Ovary (tissue), 9 donors: ENCODE data around the gene TMEM117. TPM values are rescaled to one million over a fixed set of nuclear protein-coding genes. Genes with fewer than 3 reads are reported as not detected.

Source experiments
- DNase-seq, 5 donors: peaks; one replicate each; pipeline ENCODE4 v3.0.0-alpha.2; 2019 to 2020
- H3K27ac ChIP-seq, 2 donors: fragments of 200-600 bp; one replicate each; pipeline versions ENCODE4 v1.5.1 to v1.8.0; 2019 to 2022
- H3K27me3 ChIP-seq: fragments of 200-600 bp; one replicate; pipeline ENCODE4 v1.8.0; 2022
- H3K36me3 ChIP-seq: fragments of 200-600 bp; sonication (generic); one replicate; pipeline ENCODE4 v1.5.1; 2019
- H3K4me1 ChIP-seq: one replicate; pipeline ENCODE4 v1.8.1; 2013; ENCODE audit warnings: mild to moderate bottlenecking, moderate library complexity; ENCODE audit not compliant: insufficient read depth
- H3K4me3 ChIP-seq: fragments of 200-600 bp; sonication (generic); one replicate; pipeline ENCODE4 v1.5.1; 2017
- H3K9me3 ChIP-seq, 2 donors: fragments of 200-600 bp in 1 of 2; sonication (generic) in 1 of 2; one replicate each; pipeline versions ENCODE4 v1.5.1 to v1.8.1; 2013 to 2019; ENCODE audit warnings: mild to moderate bottlenecking in 1 of 2, moderate library complexity in 1 of 2
- EP300 ChIP-seq: sonication (generic); formaldehyde crosslinking; IDR thresholded peaks from one replicate; pipeline ENCODE4 v1.6.1; 2017; ENCODE audit warnings: antibody characterized with exemption
- POLR2A ChIP-seq: fragments of 450-650 bp; IDR thresholded peaks from one replicate; pipeline ENCODE4 v1.6.1; 2017; ENCODE audit warnings: antibody characterized with exemption, mild to moderate bottlenecking, moderate library complexity
- WGBS, 3 donors: extraction: QIAGEN DNeasy Blood & Tissue Kit in 1 of 3; methylation state at CpG; one replicate each; pipeline versions ENCODE4 v1.1.5 to v1.1.7; 2013 to 2017; 5-methylcytosine and 5-hydroxymethylcytosine counted together
- intact Hi-C, 4 donors: fragments of 100-400 bp; cut with DNase I; formaldehyde crosslinking; loops; one replicate each; pipeline versions ENCODE4 v1.11.0 to v1.15.1; 2022 to 2023
- polyA plus RNA-seq, 2 donors: library from polyadenylated mRNA; stranded (reverse); fragments of 200-250 nt in 1 of 2; fragments of 350-450 nt in 1 of 2; fragmentation: Illumina TruSeq in 1 of 2; extraction: RNeasy Lipid Tissue Mini Kit (QIAGEN cat#74804) in 1 of 2; gene quantifications; one replicate each; pipeline ENCODE4 v1.2.3, GENCODE V29; 2013 to 2014
- total RNA-seq, 7 donors: library from RNA; depleted of rRNA in 2 of 7; stranded (reverse); fragments of >200 nt in 2 of 7; fragmentation: NEBNext Ultra II Directional in 3 of 7; extraction: Animal tissue kit (Norgen Biotek cat#: 25700) in 3 of 7; gene quantifications; one replicate each; pipeline versions ENCODE4 v1.1.0 to v1.2.4, GENCODE V29; 2016 to 2023
- TF ChIP-seq, protein P1 (sequence below), 3 donors: fragments of 450-650 bp in 2 of 3; fragments of 200-600 bp in 1 of 3; IDR thresholded peaks; one replicate each; pipeline versions ENCODE4 v1.5.1 to v1.8.0; 2016 to 2022; ENCODE audit warnings: antibody characterized with exemption in 3 of 3, mild to moderate bottlenecking in 1 of 3
- donor health status: DM: no; HTN: no; CAD: no; lungs with moderate emphysema.
- donor health status: DM: no; HTN: no; CAD: no.
- donor health status: Bipolar disorder and iron deficiency.
- donor health status: DM: yes; HTN: yes; CAD: no.
- donor health status: DM: no; HTN: no; CAD: no.
- donor health status: DM: yes; HTN: yes; CAD: no.

Gene TMEM117
- total and polyA plus RNA-seq, 9 donors: 3.5 to 19.3 (median 6.3) TPM

DNA sequence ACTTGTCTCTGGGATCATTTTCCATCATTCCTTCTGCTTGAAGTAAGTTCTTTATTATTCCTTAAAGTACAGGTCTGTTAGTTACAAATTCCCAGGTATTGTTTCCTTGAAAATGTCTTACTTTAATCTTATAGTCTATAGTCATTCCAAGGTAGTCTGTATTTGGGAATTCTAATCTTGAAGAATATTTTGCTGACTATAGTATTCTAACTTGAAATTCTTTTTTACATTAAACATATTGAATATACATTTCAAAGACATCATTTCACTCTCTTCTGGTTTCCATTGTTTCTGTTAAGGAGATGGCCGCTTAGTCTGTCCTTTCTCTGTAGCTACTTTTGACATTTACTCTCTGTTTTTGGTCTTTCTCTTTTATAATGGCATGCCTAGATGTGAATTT is 399.8 kb downstream of the TMEM117 start:
- no peaks in the 10 kb centered on the region for H3K27me3 ChIP-seq
- no peaks in the 10 kb centered on the region for H3K36me3 ChIP-seq
- no peak for DNase-seq
- H3K27ac ChIP-seq: no peak overlapping the region
- H3K4me1 ChIP-seq: no peaks in the 10 kb centered on the region
- no peak overlapping the region for H3K4me3 ChIP-seq
- 96 to 100% (median 98%) methylated on average over 1 of the region's 1 CpG for WGBS, 3 donors
- TF ChIP-seq EP300: no peak
- TF ChIP-seq POLR2A: no peak
- TF ChIP-seq, protein P1, sequence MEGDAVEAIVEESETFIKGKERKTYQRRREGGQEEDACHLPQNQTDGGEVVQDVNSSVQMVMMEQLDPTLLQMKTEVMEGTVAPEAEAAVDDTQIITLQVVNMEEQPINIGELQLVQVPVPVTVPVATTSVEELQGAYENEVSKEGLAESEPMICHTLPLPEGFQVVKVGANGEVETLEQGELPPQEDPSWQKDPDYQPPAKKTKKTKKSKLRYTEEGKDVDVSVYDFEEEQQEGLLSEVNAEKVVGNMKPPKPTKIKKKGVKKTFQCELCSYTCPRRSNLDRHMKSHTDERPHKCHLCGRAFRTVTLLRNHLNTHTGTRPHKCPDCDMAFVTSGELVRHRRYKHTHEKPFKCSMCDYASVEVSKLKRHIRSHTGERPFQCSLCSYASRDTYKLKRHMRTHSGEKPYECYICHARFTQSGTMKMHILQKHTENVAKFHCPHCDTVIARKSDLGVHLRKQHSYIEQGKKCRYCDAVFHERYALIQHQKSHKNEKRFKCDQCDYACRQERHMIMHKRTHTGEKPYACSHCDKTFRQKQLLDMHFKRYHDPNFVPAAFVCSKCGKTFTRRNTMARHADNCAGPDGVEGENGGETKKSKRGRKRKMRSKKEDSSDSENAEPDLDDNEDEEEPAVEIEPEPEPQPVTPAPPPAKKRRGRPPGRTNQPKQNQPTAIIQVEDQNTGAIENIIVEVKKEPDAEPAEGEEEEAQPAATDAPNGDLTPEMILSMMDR (IDR thresholded peaks at IDR 0.05): no peak
- no peaks in the 10 kb centered on the region for H3K9me3 ChIP-seq
- intact Hi-C loops: no loop called here

DNA sequence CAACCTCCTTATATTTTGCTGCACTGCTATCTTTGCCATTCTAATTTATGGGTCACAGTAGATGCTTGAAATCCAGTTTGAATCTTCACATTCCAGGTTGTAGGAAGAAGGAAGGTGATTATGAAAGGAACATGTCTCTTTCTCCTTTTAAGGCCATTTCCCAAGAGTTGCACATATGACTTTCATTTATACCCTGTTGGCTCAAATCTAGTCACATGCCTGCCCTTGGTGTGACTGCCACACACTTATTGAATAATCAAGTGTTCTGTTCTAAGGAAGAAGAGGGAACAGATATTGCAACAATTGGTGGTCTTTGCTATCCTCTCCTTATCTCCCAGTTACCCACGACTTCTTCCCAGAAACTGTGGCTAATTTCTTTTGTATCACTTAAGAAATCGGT is 404.3 kb downstream of the TMEM117 start:
- H3K4me3 ChIP-seq: no peak overlapping the region
- WGBS, 3 donors: 80 to 82% (median 81%) methylated on average over 2 of the region's 2 CpGs
- intact Hi-C loops: no loop called here
- H3K9me3 ChIP-seq: no peaks in the 10 kb centered on the region
- H3K4me1 ChIP-seq: no peaks in the 10 kb centered on the region
- DNase-seq: no peak
- no peak overlapping the region for H3K27ac ChIP-seq
- TF ChIP-seq, protein P1 (IDR thresholded peaks at IDR 0.05): no peak
- no peak for TF ChIP-seq EP300
- TF ChIP-seq POLR2A: no peak
- H3K27me3 ChIP-seq: no peaks in the 10 kb centered on the region
- H3K36me3 ChIP-seq: no peaks in the 10 kb centered on the region

DNA sequence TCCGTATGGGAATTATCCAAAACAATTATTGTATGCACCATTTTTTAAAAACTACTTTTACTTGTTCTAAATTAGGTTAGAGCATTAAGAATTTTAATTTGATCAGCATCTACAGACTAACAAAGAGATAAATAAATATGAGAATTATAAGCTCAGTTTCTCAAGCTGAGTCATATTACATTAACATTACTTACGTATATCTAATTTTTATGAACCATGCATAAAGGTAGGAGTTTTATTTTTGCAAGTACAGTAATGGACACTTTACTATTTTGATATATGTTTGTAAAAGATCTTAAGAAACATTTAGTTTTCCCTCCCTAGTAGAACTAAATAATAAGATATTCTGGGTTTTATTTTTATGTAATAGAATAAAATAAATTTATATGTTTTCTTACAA is 410.1 kb downstream of the TMEM117 start:
- intact Hi-C loops: no loop called here
- TF ChIP-seq, protein P1 (IDR thresholded peaks at IDR 0.05): no peak
- no peak for TF ChIP-seq POLR2A
- TF ChIP-seq EP300: no peak
- WGBS, 3 donors: 90 to 95% (median 93%) methylated on average over 2 of the region's 2 CpGs
- Histone ChIP-seq H3K9me3 (no peaks in the 10 kb centered on the region), H3K27ac (no peak overlapping the region), H3K4me1 (no peaks in the 10 kb centered on the region), H3K27me3 (no peaks in the 10 kb centered on the region), H3K4me3 (no peak overlapping the region), H3K36me3 (no peaks in the 10 kb centered on the region)
- no peak for DNase-seq

DNA sequence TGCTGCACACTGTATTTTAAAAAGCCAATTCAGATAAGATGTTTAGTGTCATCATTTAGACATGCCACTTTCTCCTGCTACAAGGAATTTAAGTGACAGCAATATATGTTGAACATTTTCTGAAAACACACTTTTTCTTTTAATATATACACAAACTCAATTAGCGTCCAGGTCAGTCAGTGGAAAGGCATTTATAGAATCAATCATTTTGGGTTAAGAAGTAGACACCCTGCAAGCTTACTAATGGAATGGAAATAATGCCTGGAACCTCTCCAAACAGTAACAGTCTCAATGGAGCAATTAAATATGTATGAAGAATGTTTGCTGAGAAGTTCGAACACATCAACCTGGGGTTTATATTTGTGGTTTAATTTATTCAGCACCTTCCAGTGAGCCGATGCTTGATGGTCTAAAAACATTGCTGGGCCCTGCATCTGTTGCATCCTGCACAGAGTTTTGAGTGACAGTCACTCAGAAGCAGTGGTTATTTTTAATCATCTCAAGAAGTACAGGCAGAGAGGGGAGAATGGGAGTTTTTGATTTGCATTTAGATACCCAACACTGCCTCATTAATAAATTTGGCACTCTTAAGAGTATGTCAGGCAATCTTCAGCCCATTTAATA is 410.7 kb downstream of the TMEM117 start:
- DNase-seq: no peak

More for the DNA sequence above, 410.7 kb downstream of the TMEM117 start:
- no peaks in the 10 kb centered on the region for H3K9me3 ChIP-seq
- H3K27me3 ChIP-seq: no peaks in the 10 kb centered on the region
- no peaks in the 10 kb centered on the region for H3K4me1 ChIP-seq
- no peak overlapping the region for H3K4me3 ChIP-seq
- no peaks in the 10 kb centered on the region for H3K36me3 ChIP-seq
- no peak overlapping the region for H3K27ac ChIP-seq
- intact Hi-C loops: no loop called here
- TF ChIP-seq, protein P1 (IDR thresholded peaks at IDR 0.05): no peak
- TF ChIP-seq EP300 (no peak), POLR2A (no peak)
- 60 to 70% (median 61%) methylated on average over 3 of the region's 3 CpGs for WGBS, 3 donors
